ENCODE results near the gene VWA1. TPM values are rescaled to one million over a fixed set of nuclear protein-coding genes. Genes with fewer than 3 reads are reported as not detected.

VWA1 gene
- total and polyA plus RNA-seq, 4 donors, result 51.7 to 94.3 (median 69.1) TPM

DNA sequence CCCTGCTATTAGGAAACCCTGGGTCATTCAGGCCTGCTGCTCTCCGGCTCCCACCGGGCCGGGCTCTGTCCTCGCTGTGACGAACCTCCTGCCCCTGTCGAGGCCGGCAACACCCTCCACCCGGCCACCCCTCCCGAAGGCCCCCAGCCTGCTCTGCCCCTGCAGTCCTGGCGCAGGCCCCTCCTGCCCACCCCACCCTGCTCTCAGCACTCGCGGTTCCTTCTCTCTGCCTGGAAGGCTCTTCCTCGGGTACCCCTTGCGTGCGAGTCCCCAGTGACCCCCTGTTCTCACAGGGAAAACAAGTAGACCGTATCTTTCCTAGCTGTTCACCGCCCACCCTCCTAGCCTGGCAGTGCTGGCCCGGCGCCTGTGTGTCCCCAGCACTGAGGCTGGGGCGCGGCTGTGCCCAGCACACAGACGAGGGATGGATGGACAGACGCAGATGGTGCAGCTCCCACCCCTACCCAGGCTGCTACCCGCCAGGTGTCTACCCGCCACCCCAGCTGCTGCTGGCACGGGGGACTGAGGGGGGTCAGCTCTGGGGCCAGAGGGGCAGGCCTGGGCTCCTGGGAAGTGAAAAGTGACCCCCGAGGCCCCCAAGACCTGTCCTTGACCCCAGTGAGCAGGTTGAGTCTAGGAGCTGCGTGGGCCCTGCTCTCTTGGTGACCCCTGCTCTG lies 3.1 kb upstream of the VWA1 start:
- Histone ChIP-seq H3K9ac (ENCODE audit: insufficient read depth in 1 of 2, low read length in 2 of 2) (no peak overlapping the region), H3K4me1 (ENCODE audit: control insufficient read depth in 5 of 5, insufficient read depth in 5 of 5, low read length in 5 of 5) (peaks cover 0 to 72% (median 52%) of the 10 kb centered on the region in 5 donors), H3K4me3 (no peak overlapping the region), H3K27ac (ENCODE audit: low read depth in 1 of 2, low read length in 1 of 2) (peak overlapping the region; percentile 69 to 84), H3K27me3 (ENCODE audit: control insufficient read depth in 3 of 3, insufficient read depth in 3 of 3, low read length in 2 of 3) (no peaks in the 10 kb centered on the region), H3K36me3 (ENCODE audit: control insufficient read depth in 4 of 4, insufficient read depth in 4 of 4, low read length in 4 of 4) (no peaks in the 10 kb centered on the region), H3K9me3 (ENCODE audit: control insufficient read depth in 4 of 4, insufficient read depth in 3 of 4, low read length in 3 of 4) (no peaks in the 10 kb centered on the region)
- DNase-seq (no peak), ATAC-seq (ENCODE audit: insufficient read depth, low FRiP score) (no peak)
- TF ChIP-seq, protein P1, sequence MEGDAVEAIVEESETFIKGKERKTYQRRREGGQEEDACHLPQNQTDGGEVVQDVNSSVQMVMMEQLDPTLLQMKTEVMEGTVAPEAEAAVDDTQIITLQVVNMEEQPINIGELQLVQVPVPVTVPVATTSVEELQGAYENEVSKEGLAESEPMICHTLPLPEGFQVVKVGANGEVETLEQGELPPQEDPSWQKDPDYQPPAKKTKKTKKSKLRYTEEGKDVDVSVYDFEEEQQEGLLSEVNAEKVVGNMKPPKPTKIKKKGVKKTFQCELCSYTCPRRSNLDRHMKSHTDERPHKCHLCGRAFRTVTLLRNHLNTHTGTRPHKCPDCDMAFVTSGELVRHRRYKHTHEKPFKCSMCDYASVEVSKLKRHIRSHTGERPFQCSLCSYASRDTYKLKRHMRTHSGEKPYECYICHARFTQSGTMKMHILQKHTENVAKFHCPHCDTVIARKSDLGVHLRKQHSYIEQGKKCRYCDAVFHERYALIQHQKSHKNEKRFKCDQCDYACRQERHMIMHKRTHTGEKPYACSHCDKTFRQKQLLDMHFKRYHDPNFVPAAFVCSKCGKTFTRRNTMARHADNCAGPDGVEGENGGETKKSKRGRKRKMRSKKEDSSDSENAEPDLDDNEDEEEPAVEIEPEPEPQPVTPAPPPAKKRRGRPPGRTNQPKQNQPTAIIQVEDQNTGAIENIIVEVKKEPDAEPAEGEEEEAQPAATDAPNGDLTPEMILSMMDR (IDR thresholded peaks at IDR 0.05; ENCODE audit: control extremely low read depth, extremely low read depth), result no peak
- WGBS, 2 donors, result 64 to 78% methylated on average over 28 of the region's 28 CpGs

DNA sequence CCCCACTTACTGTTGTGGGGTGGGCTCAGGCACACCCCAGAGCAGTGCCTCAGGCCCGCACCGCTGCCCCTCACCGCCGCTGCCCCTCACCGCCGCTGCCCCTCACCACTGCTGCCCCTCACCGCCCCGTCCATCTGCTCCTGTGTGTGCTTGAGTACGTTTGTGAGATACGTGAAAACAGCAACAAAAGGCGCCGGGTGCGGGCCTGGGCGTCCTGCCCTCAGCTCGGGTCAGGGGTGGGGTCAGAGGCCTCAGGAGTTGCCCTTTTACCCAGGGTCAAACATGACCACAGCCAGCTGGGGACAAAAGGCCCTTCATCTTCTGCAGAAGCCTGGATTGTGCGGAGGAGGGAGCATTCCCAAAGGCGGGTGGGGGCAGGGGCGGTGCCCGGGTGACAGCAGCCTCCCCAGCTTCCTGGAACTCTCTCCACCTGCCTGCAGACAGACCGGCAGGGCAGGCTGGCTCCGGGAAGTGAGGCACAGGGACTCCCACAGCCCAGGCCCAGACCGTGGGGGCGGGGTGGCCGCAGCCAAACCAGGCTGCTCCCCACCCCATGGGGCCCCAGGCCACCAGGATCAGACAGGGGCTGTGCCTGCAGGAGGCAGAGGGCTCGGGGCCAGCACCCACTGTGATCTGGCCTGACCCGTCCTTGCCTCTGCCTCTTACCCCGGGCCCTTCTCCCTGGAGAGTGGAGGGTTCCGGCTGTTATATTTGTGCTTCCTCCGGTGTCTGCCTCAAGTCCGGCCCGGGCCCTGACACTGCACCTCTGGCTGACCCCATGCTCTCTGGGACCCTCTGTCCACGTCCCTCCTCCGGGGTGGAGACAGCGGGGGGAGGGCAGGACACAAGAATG lies 2.3 kb upstream of the VWA1 start:
- no peaks in the 10 kb centered on the region for H3K9me3 ChIP-seq (ENCODE audit: control insufficient read depth in 4 of 4, insufficient read depth in 3 of 4, low read length in 3 of 4)
- peak overlapping the region; percentile 79 to 84 for H3K27ac ChIP-seq (ENCODE audit: low read depth in 1 of 2, low read length in 1 of 2)
- TF ChIP-seq, protein P1 (IDR thresholded peaks at IDR 0.05; ENCODE audit: control extremely low read depth, extremely low read depth), result no peak
- H3K4me3 ChIP-seq, result no peak overlapping the region
- no peaks in the 10 kb centered on the region for H3K36me3 ChIP-seq (ENCODE audit: control insufficient read depth in 4 of 4, insufficient read depth in 4 of 4, low read length in 4 of 4)
- H3K27me3 ChIP-seq (ENCODE audit: control insufficient read depth in 3 of 3, insufficient read depth in 3 of 3, low read length in 2 of 3), result no peaks in the 10 kb centered on the region
- H3K4me1 ChIP-seq (ENCODE audit: control insufficient read depth in 5 of 5, insufficient read depth in 5 of 5, low read length in 5 of 5), result peaks cover 0 to 72% (median 52%) of the 10 kb centered on the region in 5 donors
- peak; percentile 59 for ATAC-seq (ENCODE audit: insufficient read depth, low FRiP score)
- 42 to 53% methylated on average over 34 of the region's 34 CpGs for WGBS, 2 donors
- no peak overlapping the region for H3K9ac ChIP-seq (ENCODE audit: insufficient read depth in 1 of 2, low read length in 2 of 2)
- peak; percentile 63 to 78 (median 75) for DNase-seq

DNA sequence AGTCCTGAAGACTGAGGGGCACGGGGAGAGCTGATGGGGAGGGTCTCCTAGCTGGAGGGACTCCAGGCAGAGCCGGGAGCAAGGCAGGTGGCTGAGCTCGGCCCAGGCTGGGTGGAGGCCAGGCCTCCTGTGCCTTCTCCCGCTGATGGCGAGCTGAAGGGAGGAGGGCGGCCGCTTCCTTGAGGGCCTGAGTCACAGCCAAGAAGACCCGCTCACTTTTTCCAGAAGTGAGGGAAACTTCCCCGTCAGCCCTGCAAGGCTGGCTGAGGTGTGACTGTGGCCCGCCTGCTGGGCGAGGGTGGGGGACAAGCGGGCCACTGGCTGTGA lies 1.7 kb upstream of the VWA1 start:
- ATAC-seq (ENCODE audit: insufficient read depth, low FRiP score) (no peak), DNase-seq (peak; percentile 70 to 80 (median 72))
- H3K27ac ChIP-seq (ENCODE audit: low read depth in 1 of 2, low read length in 1 of 2), result peak overlapping the region; percentile 79 to 84
- H3K36me3 ChIP-seq (ENCODE audit: control insufficient read depth in 4 of 4, insufficient read depth in 4 of 4, low read length in 4 of 4), result peaks cover 0 to under 1% (median 0%) of the 10 kb centered on the region in 4 donors
- no peak overlapping the region for H3K9ac ChIP-seq (ENCODE audit: insufficient read depth in 1 of 2, low read length in 2 of 2)
- no peaks in the 10 kb centered on the region for H3K27me3 ChIP-seq (ENCODE audit: control insufficient read depth in 3 of 3, insufficient read depth in 3 of 3, low read length in 2 of 3)
- TF ChIP-seq, protein P1 (IDR thresholded peaks at IDR 0.05; ENCODE audit: control extremely low read depth, extremely low read depth), result no peak
- no peak overlapping the region for H3K4me3 ChIP-seq
- peaks cover 0 to 72% (median 50%) of the 10 kb centered on the region in 5 donors for H3K4me1 ChIP-seq (ENCODE audit: control insufficient read depth in 5 of 5, insufficient read depth in 5 of 5, low read length in 5 of 5)
- WGBS, 2 donors, result 8 to 10% methylated on average over 12 of the region's 12 CpGs
- H3K9me3 ChIP-seq (ENCODE audit: control insufficient read depth in 4 of 4, insufficient read depth in 3 of 4, low read length in 3 of 4), result no peaks in the 10 kb centered on the region

All from lung (tissue), 12 donors.